ENCODE results near the gene OLFML2B.

GRCh38 chr1:161981126-161981525 lies 42.5 kb downstream of the OLFML2B start:
- no peak for TF ChIP-seq POLR2A (IDR thresholded peaks at IDR 0.05)
- TF ChIP-seq CTCF (IDR thresholded peaks at IDR 0.05) = no peak

Data from esophagus squamous epithelium (tissue), 4 donors.